Duodenal mucosa (tissue), 2 donors: ENCODE data around the gene VSIR.

Source experiments
- H3K27ac ChIP-seq: one replicate; pipeline ENCODE4 v1.7.0; 2013; ENCODE audit warnings: low read depth, low read length
- H3K27me3 ChIP-seq, 2 donors: one replicate each; pipeline ENCODE4 v1.7.0; 2013; ENCODE audit warnings: low read length in 2 of 2, control low read depth in 1 of 2; ENCODE audit not compliant: insufficient read depth in 2 of 2, control insufficient read depth in 1 of 2
- H3K36me3 ChIP-seq, 2 donors: one replicate each; pipeline ENCODE4 v1.7.0; 2013; ENCODE audit warnings: low read length in 2 of 2, control low read depth in 1 of 2; ENCODE audit not compliant: insufficient read depth in 2 of 2, control insufficient read depth in 1 of 2
- H3K4me1 ChIP-seq, 2 donors: one replicate each; pipeline ENCODE4 v1.7.0; 2013; ENCODE audit warnings: low read length in 2 of 2, control low read depth in 1 of 2; ENCODE audit not compliant: insufficient read depth in 2 of 2, control insufficient read depth in 1 of 2
- H3K4me3 ChIP-seq, 2 donors: one replicate each; pipeline ENCODE4 v1.7.0; 2013; ENCODE audit warnings: low read length in 2 of 2, low read depth in 1 of 2
- H3K9ac ChIP-seq, 2 donors: one replicate each; pipeline ENCODE4 v1.7.0; 2013; ENCODE audit warnings: low read length in 2 of 2, low read depth in 1 of 2
- H3K9me3 ChIP-seq, 2 donors: one replicate each; pipeline ENCODE4 v1.7.0; 2013; ENCODE audit warnings: low read length in 2 of 2, control low read depth in 1 of 2; ENCODE audit not compliant: control insufficient read depth in 1 of 2

Gene VSIR

GRCh38 chr10:71763352-71764127, 9.8 kb downstream of the VSIR start:
- Histone ChIP-seq H3K4me3 (no peak overlapping the region), H3K9me3 (no peaks in the 10 kb centered on the region), H3K4me1 (peaks cover 79 to 83% of the 10 kb centered on the region in 2 donors), H3K27ac (no peak overlapping the region), H3K9ac (no peak overlapping the region), H3K36me3 (peaks cover 4 to 32% of the 10 kb centered on the region in 2 donors), H3K27me3 (no peaks in the 10 kb centered on the region)

GRCh38 chr10:71762324-71762723, 11.0 kb downstream of the VSIR start:
- peaks cover 9 to 38% of the 10 kb centered on the region in 2 donors for H3K36me3 ChIP-seq
- H3K9ac ChIP-seq: no peak overlapping the region

GRCh38 chr10:71761541-71762113, 11.7 kb downstream of the VSIR start:
- peaks cover 79 to 82% of the 10 kb centered on the region in 2 donors for H3K4me1 ChIP-seq
- no peak overlapping the region for H3K9ac ChIP-seq
- no peak overlapping the region for H3K27ac ChIP-seq
- H3K27me3 ChIP-seq: no peaks in the 10 kb centered on the region
- H3K4me3 ChIP-seq: no peak overlapping the region
- peaks cover 9 to 38% of the 10 kb centered on the region in 2 donors for H3K36me3 ChIP-seq
- H3K9me3 ChIP-seq: no peaks in the 10 kb centered on the region

More at GRCh38 chr10:71762324-71762723, 11.0 kb downstream of the VSIR start:
- H3K4me3 ChIP-seq: no peak overlapping the region
- H3K27ac ChIP-seq: no peak overlapping the region
- peaks cover 79 to 82% of the 10 kb centered on the region in 2 donors for H3K4me1 ChIP-seq
- H3K9me3 ChIP-seq: no peaks in the 10 kb centered on the region
- H3K27me3 ChIP-seq: no peaks in the 10 kb centered on the region

DNA sequence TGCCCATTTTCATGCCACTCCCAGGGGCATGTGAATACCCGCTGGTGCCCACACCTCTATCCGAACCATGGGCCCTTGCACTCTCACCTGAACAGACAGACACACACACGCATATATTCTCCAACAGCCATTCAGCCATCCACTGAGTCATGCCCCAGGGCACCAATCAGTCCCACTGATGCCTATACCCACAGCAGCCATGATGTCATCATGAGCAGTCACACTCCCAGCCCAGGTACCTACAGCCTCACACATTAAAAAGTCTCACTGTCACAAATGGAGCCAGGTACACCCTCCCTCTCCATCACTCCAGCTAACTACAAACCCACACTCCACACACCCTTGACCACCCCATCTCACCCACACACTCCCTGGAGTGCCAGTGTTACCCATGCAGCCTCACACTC, 12.2 kb downstream of the VSIR start:
- Histone ChIP-seq H3K4me3 (no peak overlapping the region), H3K27me3 (no peaks in the 10 kb centered on the region), H3K4me1 (peaks cover 79 to 82% of the 10 kb centered on the region in 2 donors), H3K36me3 (peaks cover 9 to 38% of the 10 kb centered on the region in 2 donors), H3K9ac (no peak overlapping the region), H3K27ac (no peak overlapping the region), H3K9me3 (no peaks in the 10 kb centered on the region)

DNA sequence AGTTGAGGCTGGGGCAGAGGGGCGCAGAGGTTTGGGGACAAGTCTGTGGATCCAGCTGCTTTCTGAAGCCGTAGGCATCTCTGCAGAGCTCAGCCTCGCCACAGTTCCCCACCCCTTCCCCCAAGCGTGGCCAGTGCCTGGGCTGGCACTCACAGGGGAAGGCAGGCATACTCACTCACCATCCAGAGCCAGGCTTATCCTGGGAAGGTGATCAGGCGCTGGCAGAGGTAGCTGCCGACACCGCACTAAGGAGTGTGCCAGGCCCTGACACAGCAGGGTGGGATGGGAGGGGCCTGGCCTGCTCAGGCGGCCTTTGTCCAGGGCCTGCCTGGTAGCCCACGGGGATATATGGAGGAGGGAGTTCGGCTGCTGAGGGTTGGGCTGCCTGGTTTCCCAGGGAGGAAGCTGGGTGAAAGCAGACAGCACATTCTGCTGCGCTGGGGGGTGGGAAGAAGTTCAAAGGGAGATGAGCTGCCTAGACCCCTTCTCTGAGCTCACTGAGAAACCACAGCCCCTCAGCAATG, 15.9 kb downstream of the VSIR start:
- Histone ChIP-seq H3K9ac (peak overlapping the region; percentile 56 to 74), H3K36me3 (peaks cover 19 to 49% of the 10 kb centered on the region in 2 donors), H3K9me3 (no peaks in the 10 kb centered on the region), H3K27ac (peak overlapping the region; percentile 80), H3K4me1 (peaks cover 82 to 86% of the 10 kb centered on the region in 2 donors), H3K27me3 (no peaks in the 10 kb centered on the region), H3K4me3 (peak overlapping the region; percentile 5 to 48)

GRCh38 chr10:71756311-71757191, 16.8 kb downstream of the VSIR start:
- Histone ChIP-seq H3K4me1 (peaks cover 81 to 86% of the 10 kb centered on the region in 2 donors), H3K27me3 (no peaks in the 10 kb centered on the region), H3K4me3 (peak overlapping the region; percentile 5 to 48), H3K36me3 (peaks cover 21 to 49% of the 10 kb centered on the region in 2 donors), H3K27ac (peak overlapping the region; percentile 80), H3K9me3 (no peaks in the 10 kb centered on the region), H3K9ac (peak overlapping the region; percentile 56 to 74)

DNA sequence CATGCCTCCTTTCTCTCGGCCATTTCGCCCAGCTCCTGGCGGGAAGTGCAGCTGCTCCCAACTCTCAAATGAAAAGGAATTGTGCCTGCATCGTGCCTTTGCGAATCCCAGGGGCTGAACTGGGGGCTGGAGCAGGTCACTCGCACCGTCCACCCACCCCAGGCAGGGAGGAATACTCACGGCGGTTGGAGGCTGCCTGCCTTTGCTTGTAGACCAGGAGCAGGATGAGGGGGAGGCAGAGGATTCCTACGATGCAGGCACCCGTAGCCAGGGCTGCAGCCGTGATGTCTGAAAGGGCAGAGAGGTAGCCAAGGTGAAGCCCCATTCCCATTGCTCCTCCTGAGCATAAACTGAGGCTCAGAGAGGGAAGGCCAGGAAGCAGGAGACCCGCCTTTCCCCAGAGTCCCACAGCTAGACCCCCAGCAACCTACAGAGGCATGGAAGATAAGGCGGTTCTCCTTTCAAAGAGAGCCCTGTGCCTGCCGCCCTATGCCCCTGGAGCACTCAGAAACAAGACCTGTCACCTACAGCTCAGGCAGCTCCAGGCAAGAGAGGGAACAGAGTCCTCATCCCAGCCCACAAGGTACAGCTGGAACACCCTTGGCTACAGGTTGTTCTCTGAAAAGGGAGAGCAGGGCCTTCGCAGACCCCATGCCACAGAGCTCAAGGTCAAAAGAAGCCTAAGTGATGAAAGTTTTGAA, 18.0 kb downstream of the VSIR start:
- peaks cover 24 to 47% of the 10 kb centered on the region in 2 donors for H3K36me3 ChIP-seq
- H3K9me3 ChIP-seq: no peaks in the 10 kb centered on the region
- peak overlapping the region; percentile 26 to 60 for H3K9ac ChIP-seq
- H3K4me1 ChIP-seq: peaks cover 76 to 79% of the 10 kb centered on the region in 2 donors
- no peaks in the 10 kb centered on the region for H3K27me3 ChIP-seq
- H3K27ac ChIP-seq: no peak overlapping the region
- peak overlapping the region in 1 of 2 donors; percentile 23 for H3K4me3 ChIP-seq

DNA sequence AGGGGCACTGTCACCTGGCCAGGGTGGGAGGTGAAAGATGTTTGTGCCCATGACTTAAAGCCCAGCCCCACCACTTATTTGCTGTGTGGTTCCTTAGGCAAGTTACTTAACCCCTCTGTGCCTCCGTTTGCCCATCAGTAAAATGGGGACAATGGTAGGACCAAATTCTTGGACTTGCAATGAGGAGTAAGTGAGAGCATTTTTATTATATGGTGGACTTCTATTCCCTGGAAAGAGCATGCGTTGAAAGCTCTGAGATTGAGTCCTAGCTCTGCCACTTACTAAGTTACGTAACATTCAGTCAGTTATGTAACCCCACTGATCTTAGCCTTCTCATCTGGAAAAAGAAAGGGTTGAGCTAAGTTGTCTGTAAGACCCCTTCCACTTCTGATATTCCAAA, 18.8 kb downstream of the VSIR start:
- peaks cover 28 to 52% of the 10 kb centered on the region in 2 donors for H3K36me3 ChIP-seq
- peak overlapping the region; percentile 18 for H3K27ac ChIP-seq
- H3K9ac ChIP-seq: peak overlapping the region in 1 of 2 donors; percentile 60
- H3K4me1 ChIP-seq: peaks cover 82 to 84% of the 10 kb centered on the region in 2 donors
- H3K27me3 ChIP-seq: no peaks in the 10 kb centered on the region
- peak overlapping the region in 1 of 2 donors; percentile 28 for H3K4me3 ChIP-seq
- no peaks in the 10 kb centered on the region for H3K9me3 ChIP-seq

DNA sequence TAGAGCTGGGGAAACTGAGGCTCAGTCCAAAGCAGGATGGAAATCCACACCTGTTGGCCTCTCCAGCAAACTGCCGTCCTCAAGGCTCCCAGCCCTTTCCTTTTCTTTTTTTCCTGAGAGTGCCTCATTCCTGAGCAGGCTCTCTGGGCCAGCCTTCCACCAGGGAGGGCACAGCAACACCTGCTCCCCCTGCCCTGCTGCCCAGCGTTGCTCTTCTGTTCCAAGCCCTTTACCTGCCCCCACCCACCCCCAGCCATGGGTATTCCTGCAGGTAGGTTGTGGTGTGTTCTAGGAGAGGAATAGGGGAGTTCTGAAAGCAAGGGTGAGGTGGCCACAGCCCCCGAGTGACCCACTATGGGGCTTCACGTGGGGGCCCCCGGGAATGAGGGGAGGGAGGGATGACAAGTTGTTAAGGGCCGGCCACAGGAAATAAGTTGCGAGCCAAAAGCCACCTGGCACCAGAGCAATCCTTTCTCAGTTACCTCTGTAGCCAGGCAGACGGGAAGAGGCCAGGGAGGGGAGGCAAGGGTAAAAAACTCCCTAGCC, 19.3 kb downstream of the VSIR start:
- peaks cover 88 to 89% of the 10 kb centered on the region in 2 donors for H3K4me1 ChIP-seq

More for the DNA sequence above, 19.3 kb downstream of the VSIR start:
- H3K27me3 ChIP-seq: no peaks in the 10 kb centered on the region
- H3K9ac ChIP-seq: peak overlapping the region in 1 of 2 donors; percentile 60
- H3K27ac ChIP-seq: peak overlapping the region; percentile 18
- H3K9me3 ChIP-seq: no peaks in the 10 kb centered on the region
- H3K36me3 ChIP-seq: peaks cover 28 to 52% of the 10 kb centered on the region in 2 donors
- H3K4me3 ChIP-seq: peak overlapping the region in 1 of 2 donors; percentile 28
